Endothelial cell (in vitro differentiated cells): Measurements from ENCODE around the gene PHYH. TPM values are rescaled to one million over a fixed set of nuclear protein-coding genes. Genes with fewer than 3 reads are reported as not detected.

ENCODE experiments used
- DNase-seq: peaks from one replicate; pipeline ENCODE4 v3.0.0; 2021; ENCODE audit warnings: low spot score
- H3K27ac Mint-ChIP-seq: one replicate; pipeline ENCODE4 v1.8.0; 2021; ENCODE audit warnings: mixed read lengths, inconsistent platforms; ENCODE audit not compliant: unreplicated experiment
- H3K27me3 Mint-ChIP-seq: one replicate; pipeline ENCODE4 v1.8.0; 2021; ENCODE audit warnings: mild to moderate bottlenecking, moderate library complexity, mixed read lengths, inconsistent platforms; ENCODE audit not compliant: unreplicated experiment
- H3K36me3 Mint-ChIP-seq: one replicate; pipeline ENCODE4 v1.8.0; 2021; ENCODE audit warnings: mild to moderate bottlenecking, low read depth, mixed read lengths, inconsistent platforms; ENCODE audit not compliant: unreplicated experiment
- H3K4me1 Mint-ChIP-seq: one replicate; pipeline ENCODE4 v1.8.0; 2021; ENCODE audit warnings: mild to moderate bottlenecking, mixed read lengths, inconsistent platforms; ENCODE audit not compliant: unreplicated experiment
- H3K4me3 Mint-ChIP-seq: one replicate; pipeline ENCODE4 v1.8.0; 2021; ENCODE audit warnings: mild to moderate bottlenecking, mixed read lengths, inconsistent platforms; ENCODE audit not compliant: unreplicated experiment
- H3K9me3 Mint-ChIP-seq: one replicate; pipeline ENCODE4 v1.8.0; 2021; ENCODE audit warnings: mixed read lengths, inconsistent platforms; ENCODE audit not compliant: unreplicated experiment
- total RNA-seq: library from RNA; stranded (reverse); fragmentation: NEBNext Ultra II Directional; extraction: Animal tissue kit (Norgen Biotek cat#: 25700); gene quantifications from one replicate; pipeline ENCODE4 v1.2.1, GENCODE V29; 2021; ENCODE audit not compliant: unreplicated experiment
- TF ChIP-seq, protein P1 (sequence below): fragments of 200-600 bp; sonication (generic); IDR thresholded peaks from one replicate; pipeline ENCODE4 v1.5.0; 2021; ENCODE audit warnings: antibody characterized with exemption; ENCODE audit not compliant: unreplicated experiment

PHYH gene
- total RNA-seq, 1 donor from 2014 or later = 10.2 TPM

DNA sequence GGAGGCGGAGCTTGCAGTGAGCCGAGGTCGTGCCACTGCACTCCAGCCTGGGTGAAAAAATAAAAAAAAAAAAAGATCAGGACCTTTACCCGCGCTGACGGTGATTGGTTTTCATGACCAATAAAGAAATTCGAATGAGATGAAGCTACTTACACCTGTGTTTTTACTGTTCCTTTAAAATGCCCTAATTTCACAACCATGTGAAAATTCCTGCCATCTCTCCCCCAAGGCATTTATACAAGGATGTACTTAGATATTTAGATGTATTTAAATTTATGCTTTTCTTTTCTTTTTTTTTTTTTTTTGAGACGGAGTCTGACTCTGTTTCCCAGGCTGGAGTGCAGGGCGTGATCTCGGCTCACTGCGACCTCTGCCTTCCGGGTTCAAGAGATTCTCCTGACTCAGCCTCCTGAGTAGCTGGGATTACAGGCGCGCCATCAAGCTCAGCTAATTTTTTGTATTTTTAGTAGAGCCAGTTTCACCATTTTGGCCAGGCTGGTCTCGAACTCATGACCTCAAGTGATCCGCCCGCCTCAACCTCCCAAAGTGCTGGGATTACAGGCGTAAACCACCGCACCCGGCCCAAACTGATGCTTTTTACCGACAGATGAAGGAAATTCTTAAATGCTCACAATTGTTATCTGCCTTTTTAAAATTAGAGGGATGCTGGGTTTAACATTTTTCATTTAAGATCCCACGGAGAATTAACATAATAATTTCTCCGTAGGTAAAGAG is 3.1 kb upstream of the PHYH start:
- TF ChIP-seq, protein P1, sequence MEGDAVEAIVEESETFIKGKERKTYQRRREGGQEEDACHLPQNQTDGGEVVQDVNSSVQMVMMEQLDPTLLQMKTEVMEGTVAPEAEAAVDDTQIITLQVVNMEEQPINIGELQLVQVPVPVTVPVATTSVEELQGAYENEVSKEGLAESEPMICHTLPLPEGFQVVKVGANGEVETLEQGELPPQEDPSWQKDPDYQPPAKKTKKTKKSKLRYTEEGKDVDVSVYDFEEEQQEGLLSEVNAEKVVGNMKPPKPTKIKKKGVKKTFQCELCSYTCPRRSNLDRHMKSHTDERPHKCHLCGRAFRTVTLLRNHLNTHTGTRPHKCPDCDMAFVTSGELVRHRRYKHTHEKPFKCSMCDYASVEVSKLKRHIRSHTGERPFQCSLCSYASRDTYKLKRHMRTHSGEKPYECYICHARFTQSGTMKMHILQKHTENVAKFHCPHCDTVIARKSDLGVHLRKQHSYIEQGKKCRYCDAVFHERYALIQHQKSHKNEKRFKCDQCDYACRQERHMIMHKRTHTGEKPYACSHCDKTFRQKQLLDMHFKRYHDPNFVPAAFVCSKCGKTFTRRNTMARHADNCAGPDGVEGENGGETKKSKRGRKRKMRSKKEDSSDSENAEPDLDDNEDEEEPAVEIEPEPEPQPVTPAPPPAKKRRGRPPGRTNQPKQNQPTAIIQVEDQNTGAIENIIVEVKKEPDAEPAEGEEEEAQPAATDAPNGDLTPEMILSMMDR = no peak
- H3K27me3 Mint-ChIP-seq = peaks cover 7% of the 10 kb centered on the region
- H3K9me3 Mint-ChIP-seq = no peaks in the 10 kb centered on the region
- H3K4me1 Mint-ChIP-seq = peaks cover 12% of the 10 kb centered on the region
- H3K27ac Mint-ChIP-seq = no peak overlapping the region
- no peaks in the 10 kb centered on the region for H3K36me3 Mint-ChIP-seq
- no peak for DNase-seq
- no peak overlapping the region for H3K4me3 Mint-ChIP-seq

DNA sequence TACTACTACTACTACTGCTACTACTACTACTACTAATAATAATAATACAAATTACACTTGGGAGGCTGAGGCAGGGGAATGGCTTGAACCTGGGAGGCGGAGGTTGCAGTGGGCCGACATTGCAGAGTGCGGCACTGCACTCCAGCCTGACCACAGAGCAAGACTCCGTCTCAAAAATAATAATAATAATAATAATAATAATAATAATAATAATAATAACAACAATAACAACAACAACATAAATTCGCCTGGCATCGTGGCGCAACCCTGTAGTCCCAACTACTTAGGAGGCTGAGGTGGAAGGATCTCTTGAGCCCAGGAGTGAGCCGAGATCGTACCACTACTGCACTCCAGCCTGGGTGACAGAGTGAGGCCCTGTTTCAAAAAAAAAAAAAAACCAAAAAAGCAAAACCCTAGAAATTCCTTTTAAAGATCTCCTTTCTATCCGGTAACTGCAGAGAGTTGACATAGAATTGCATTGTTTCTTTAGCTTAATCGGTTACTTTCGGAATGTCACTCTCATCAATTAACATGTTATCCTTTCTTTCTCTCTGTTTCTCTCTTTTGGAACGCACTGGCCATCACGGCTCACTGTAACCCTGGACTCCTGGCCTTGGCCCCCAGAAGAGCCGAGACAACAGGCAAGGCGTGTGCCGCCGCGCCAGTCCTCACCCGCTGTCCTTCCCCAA is 972 bp downstream of the PHYH start:
- Mint-ChIP-seq H3K4me1 (peaks cover 12% of the 10 kb centered on the region), H3K9me3 (no peaks in the 10 kb centered on the region), H3K27me3 (peaks cover 7% of the 10 kb centered on the region), H3K27ac (peak overlapping the region; percentile 46), H3K4me3 (peak overlapping the region; percentile 83), H3K36me3 (no peaks in the 10 kb centered on the region)
- TF ChIP-seq, protein P1 = no peak
- DNase-seq = no peak

DNA sequence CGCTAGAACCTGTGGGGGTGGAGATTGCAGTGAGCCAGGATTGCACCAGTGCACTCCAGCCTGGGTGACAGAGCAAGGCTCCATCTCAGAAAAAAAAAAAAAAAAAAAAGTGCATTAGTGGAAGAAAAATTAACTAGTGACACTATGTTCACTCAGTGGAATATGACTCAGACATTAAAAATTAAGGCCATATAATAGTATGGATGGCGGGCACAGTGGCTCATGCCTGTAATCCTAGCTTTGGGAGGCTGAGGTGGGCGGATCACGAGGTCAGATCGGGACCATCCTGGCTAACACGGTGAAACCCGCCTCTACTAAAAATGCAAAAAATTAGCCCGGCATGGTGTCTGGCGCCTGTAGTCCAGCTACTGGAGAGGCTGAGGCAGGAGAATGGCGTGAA is 3.4 kb downstream of the PHYH start:
- Mint-ChIP-seq H3K27me3 (peaks cover 7% of the 10 kb centered on the region), H3K36me3 (no peaks in the 10 kb centered on the region), H3K4me3 (no peak overlapping the region), H3K4me1 (peaks cover 7% of the 10 kb centered on the region), H3K27ac (no peak overlapping the region), H3K9me3 (no peaks in the 10 kb centered on the region)
- TF ChIP-seq, protein P1 = no peak
- DNase-seq = no peak

DNA sequence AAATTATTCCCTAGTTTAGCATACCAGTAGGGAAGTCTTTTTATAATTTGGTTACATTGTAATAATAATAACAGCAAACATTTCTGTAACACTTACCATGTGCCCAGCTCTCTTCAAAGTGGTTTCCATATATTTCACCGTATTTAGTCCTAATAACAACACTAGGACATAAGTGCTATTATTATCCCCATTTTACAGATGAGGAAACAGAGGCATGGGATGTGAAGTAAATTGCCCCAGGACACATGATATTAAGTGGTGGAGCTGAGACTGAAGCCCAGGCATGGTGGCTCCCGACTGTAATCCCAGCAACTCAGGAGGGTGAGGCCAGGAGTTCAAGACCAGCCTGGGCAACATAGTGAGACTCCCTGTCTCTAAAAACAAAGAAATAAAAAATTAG is 5.1 kb downstream of the PHYH start:
- no peak overlapping the region for H3K27ac Mint-ChIP-seq
- no peak for DNase-seq
- TF ChIP-seq, protein P1 = no peak
- no peak overlapping the region for H3K4me3 Mint-ChIP-seq
- peaks cover 4% of the 10 kb centered on the region for H3K4me1 Mint-ChIP-seq
- no peaks in the 10 kb centered on the region for H3K9me3 Mint-ChIP-seq
- H3K27me3 Mint-ChIP-seq = peaks cover 5% of the 10 kb centered on the region
- H3K36me3 Mint-ChIP-seq = no peaks in the 10 kb centered on the region
